Ishikawa (cell line): ENCODE data around the gene REP15.

ENCODE experiments used
- CEBPB ChIP-seq: IDR thresholded peaks from 2 replicates; pipeline ENCODE4 v1.6.1; 2012
- CREB1 ChIP-seq: IDR thresholded peaks from 2 replicates; pipeline ENCODE4 v1.6.1; 2012; ENCODE audit warnings: low read depth
- EGR1 ChIP-seq: IDR thresholded peaks from 2 replicates; pipeline ENCODE4 v1.6.1; 2012
- EP300 ChIP-seq: IDR thresholded peaks from 2 replicates; pipeline ENCODE4 v1.6.1; 2012; ENCODE audit warnings: borderline replicate concordance
- FOXM1 ChIP-seq: IDR thresholded peaks from 2 replicates; pipeline ENCODE4 v1.6.1; 2012; ENCODE audit warnings: low read depth, borderline replicate concordance
- MAX ChIP-seq: IDR thresholded peaks from 2 replicates; pipeline ENCODE4 v1.6.1; 2012
- NFIC ChIP-seq: IDR thresholded peaks from 2 replicates; pipeline ENCODE4 v1.6.1; 2012
- RAD21 ChIP-seq: IDR thresholded peaks from 2 replicates; pipeline ENCODE4 v1.6.1; 2012; ENCODE audit warnings: low read depth
- REST ChIP-seq: IDR thresholded peaks from 2 replicates; pipeline ENCODE4 v1.6.1; 2012; ENCODE audit warnings: low read depth, mild to moderate bottlenecking
- TAF1 ChIP-seq: IDR thresholded peaks from 2 replicates; pipeline ENCODE4 v1.6.1; 2012; ENCODE audit warnings: low read depth, mild to moderate bottlenecking
- TCF12 ChIP-seq: IDR thresholded peaks from 2 replicates; pipeline ENCODE4 v1.6.1; 2012; ENCODE audit warnings: low read depth
- TEAD4 ChIP-seq: IDR thresholded peaks from 2 replicates; pipeline ENCODE4 v1.6.1; 2012
- USF1 ChIP-seq: IDR thresholded peaks from 2 replicates; pipeline ENCODE4 v1.6.1; 2012
- YY1 ChIP-seq: IDR thresholded peaks from 2 replicates; pipeline ENCODE4 v1.6.1; 2012; ENCODE audit warnings: low read depth
- ZBTB7A ChIP-seq: IDR thresholded peaks from 2 replicates; pipeline ENCODE4 v1.6.1; 2012; ENCODE audit warnings: low read depth

Gene REP15

GRCh38 chr12:27665704-27666103 is 30.5 kb upstream of the REP15 start:
- no peak for TF ChIP-seq USF1
- no peak for TF ChIP-seq REST
- no peak for TF ChIP-seq ZBTB7A
- no peak for TF ChIP-seq FOXM1
- no peak for TF ChIP-seq TCF12
- no peak for TF ChIP-seq NFIC
- TF ChIP-seq EP300, result no peak
- no peak for TF ChIP-seq RAD21
- TF ChIP-seq CREB1, result no peak
- no peak for TF ChIP-seq CEBPB
- no peak for TF ChIP-seq TAF1
- no peak for TF ChIP-seq EGR1
- TF ChIP-seq MAX, result no peak

GRCh38 chr12:27666510-27666909 is 29.7 kb upstream of the REP15 start:
- TF ChIP-seq YY1 (no peak), NFIC (no peak), USF1 (no peak), REST (no peak), TCF12 (no peak), TAF1 (no peak), MAX (no peak), TEAD4 (no peak), CREB1 (no peak), EGR1 (no peak), EP300 (no peak)

- TF ChIP-seq MAX, result no peak
- TF ChIP-seq EGR1, result no peak
- TF ChIP-seq USF1, result no peak
- TF ChIP-seq TAF1, result no peak
- no peak for TF ChIP-seq REST
- TF ChIP-seq NFIC, result no peak
- no peak for TF ChIP-seq EP300
- TF ChIP-seq TCF12, result no peak
- no peak for TF ChIP-seq RAD21
- TF ChIP-seq CEBPB, result no peak
- TF ChIP-seq YY1, result no peak
Observed at GRCh38 chr12:27667540-27667939, 28.7 kb upstream of the REP15 start.

GRCh38 chr12:27672051-27672450 is 24.2 kb upstream of the REP15 start:
- TF ChIP-seq CREB1 (no peak), EP300 (no peak), CEBPB (no peak), EGR1 (no peak), TAF1 (no peak), TEAD4 (no peak), RAD21 (no peak), USF1 (no peak), FOXM1 (no peak), YY1 (no peak), REST (no peak), ZBTB7A (no peak), TCF12 (no peak), NFIC (no peak), MAX (no peak)
